ENCODE results near the gene CHST11.

DNA sequence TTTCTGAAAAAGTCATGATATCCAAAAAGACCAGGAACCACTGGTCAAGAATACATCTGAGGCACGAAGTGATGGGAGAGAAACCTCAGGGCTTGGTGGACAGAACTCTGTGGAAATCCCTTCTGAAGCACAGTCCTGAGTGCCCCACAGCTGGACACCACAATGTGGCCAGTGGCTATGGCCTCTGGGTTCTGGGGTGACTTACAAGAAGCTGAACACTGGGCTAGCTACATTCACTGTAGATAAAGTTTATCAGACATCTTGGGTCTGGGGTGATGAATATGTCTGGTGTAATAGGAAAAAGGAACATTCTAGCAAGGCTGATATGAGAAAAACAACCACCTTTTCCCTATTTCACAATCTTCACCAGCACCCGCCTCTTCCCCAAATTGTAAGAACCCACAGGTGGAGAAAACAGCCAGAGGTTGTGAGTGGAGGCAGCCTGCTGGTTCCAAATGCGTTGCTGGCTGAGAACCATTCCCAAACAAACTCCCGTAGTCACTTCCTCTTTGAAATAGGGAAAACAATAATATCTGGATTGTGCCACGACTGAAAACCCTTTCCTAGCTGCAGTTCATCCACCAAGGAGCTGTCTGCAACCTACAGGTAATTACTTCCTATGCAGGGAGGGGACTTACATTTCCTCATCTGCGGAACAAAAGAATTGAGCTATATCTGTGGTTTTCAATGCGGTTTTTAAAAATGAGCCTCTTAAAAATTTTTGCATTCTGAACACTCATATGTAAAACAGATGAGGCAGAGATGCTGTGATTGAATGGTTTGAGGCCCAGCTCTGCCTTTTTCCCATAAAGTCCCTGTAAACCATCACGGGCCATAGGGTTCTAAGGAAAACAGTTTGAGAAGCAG lies 307.7 kb downstream of the CHST11 start:
- TF ChIP-seq CTCF (IDR thresholded peaks at IDR 0.05) (no peak), EZH2 (IDR thresholded peaks at IDR 0.05) (no peak)

Measured in neural progenitor cell (in vitro differentiated cells).